ENCODE measurements around the gene ADPRHL1. TPM values are rescaled to one million over a fixed set of nuclear protein-coding genes. Genes with fewer than 3 reads are reported as not detected.

The ADPRHL1 gene
- total RNA-seq, 1 experiment from 2014 or later: 1.5 TPM

- DNase-seq (ENCODE audit: low spot score) (no peak), ATAC-seq (no peak)
- TF ChIP-seq TCF7 (CRISPR knock-in tag; IDR thresholded peaks at IDR 0.05; ENCODE audit: low read depth) (no peak), JAZF1 (CRISPR knock-in tag; IDR thresholded peaks at IDR 0.05) (no peak), SMAD4 (CRISPR knock-in tag; IDR thresholded peaks at IDR 0.05) (no peak), FOXK1 (CRISPR knock-in tag; IDR thresholded peaks at IDR 0.05) (no peak), ATF6 (CRISPR knock-in tag; IDR thresholded peaks at IDR 0.05) (no peak), ATF1 (CRISPR knock-in tag; IDR thresholded peaks at IDR 0.05) (no peak), FOXP4 (CRISPR knock-in tag; IDR thresholded peaks at IDR 0.05) (no peak), AR (CRISPR knock-in tag; IDR thresholded peaks at IDR 0.05) (no peak), TEAD1 (CRISPR knock-in tag; IDR thresholded peaks at IDR 0.05) (no peak), NR3C1 (CRISPR knock-in tag; conservative IDR thresholded peaks at IDR 0.05; ENCODE audit: low read depth) (no peak)
- TF ChIP-seq, protein P1, sequence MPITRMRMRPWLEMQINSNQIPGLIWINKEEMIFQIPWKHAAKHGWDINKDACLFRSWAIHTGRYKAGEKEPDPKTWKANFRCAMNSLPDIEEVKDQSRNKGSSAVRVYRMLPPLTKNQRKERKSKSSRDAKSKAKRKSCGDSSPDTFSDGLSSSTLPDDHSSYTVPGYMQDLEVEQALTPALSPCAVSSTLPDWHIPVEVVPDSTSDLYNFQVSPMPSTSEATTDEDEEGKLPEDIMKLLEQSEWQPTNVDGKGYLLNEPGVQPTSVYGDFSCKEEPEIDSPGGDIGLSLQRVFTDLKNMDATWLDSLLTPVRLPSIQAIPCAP (CRISPR knock-in tag; IDR thresholded peaks at IDR 0.05): no peak
- TF ChIP-seq, protein P2, sequence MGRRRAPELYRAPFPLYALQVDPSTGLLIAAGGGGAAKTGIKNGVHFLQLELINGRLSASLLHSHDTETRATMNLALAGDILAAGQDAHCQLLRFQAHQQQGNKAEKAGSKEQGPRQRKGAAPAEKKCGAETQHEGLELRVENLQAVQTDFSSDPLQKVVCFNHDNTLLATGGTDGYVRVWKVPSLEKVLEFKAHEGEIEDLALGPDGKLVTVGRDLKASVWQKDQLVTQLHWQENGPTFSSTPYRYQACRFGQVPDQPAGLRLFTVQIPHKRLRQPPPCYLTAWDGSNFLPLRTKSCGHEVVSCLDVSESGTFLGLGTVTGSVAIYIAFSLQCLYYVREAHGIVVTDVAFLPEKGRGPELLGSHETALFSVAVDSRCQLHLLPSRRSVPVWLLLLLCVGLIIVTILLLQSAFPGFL (CRISPR knock-in tag; IDR thresholded peaks at IDR 0.05; ENCODE audit: borderline replicate concordance): no peak
- TF ChIP-seq, protein P3, sequence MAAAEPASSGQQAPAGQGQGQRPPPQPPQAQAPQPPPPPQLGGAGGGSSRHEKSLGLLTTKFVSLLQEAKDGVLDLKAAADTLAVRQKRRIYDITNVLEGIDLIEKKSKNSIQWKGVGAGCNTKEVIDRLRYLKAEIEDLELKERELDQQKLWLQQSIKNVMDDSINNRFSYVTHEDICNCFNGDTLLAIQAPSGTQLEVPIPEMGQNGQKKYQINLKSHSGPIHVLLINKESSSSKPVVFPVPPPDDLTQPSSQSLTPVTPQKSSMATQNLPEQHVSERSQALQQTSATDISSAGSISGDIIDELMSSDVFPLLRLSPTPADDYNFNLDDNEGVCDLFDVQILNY (CRISPR knock-in tag; IDR thresholded peaks at IDR 0.05): no peak
- TF ChIP-seq, protein P4, sequence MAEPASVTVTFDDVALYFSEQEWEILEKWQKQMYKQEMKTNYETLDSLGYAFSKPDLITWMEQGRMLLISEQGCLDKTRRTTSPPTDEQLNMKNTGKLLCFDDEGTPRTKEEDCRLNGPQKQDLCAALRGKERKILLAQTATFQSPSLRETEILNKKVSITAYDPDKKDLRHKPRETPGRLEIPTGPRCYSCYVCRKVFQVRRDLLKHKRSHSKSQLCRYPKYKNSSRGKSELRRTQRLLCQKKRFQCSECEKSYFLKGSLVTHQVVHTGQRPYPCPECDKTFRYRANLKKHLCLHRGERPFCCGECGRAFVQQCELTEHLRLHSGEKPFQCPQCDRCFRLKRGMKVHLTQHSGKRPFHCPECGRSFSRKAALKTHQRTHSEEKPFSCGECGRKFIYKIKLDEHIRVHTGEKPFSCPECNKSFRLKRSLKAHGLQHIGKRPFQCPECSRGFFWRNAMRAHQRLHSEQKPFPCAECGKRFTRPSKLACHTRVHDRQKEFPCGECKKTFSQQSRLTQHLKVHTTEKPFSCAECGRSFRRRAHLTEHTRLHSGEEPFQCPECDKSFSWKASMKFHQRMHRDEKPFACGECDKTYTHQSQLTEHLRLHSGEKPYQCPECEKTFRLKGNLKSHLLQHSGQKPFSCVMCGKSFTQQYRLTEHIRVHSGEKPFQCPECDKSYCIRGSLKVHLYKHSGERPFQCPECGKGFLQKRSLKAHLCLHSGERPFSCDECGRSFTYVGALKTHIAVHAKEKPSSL (CRISPR knock-in tag; conservative IDR thresholded peaks at IDR 0.05): no peak
- H3K9me3 Mint-ChIP-seq: no peaks in the 10 kb centered on the region
- no peaks in the 10 kb centered on the region for H3K36me3 Mint-ChIP-seq
- no peaks in the 10 kb centered on the region for H3K27me3 Mint-ChIP-seq (ENCODE audit: low read depth)
- ChIA-PET CTCF (no interaction called here), POLR2A (no interaction called here)
- peak overlapping the region; percentile 54; the same call in 1 of the 2 replicates for H3K27ac Mint-ChIP-seq
- no peaks in the 10 kb centered on the region for H3K4me1 Mint-ChIP-seq
- no peak overlapping the region for H3K4me3 Mint-ChIP-seq
These were observed 33.1 kb downstream of the ADPRHL1 start for GRCh38 chr13:113420232-113420631.
